NCI-H345 (cell line): ENCODE data around the gene CD248.
A peak's percentile ranks its signal among the peaks of the same experiment; 100 is the strongest.

Experiments
- DNase-seq: peaks from one replicate; lab custom pipeline; 2025; lab: John Stamatoyannopoulos, UW

Gene CD248

DNA sequence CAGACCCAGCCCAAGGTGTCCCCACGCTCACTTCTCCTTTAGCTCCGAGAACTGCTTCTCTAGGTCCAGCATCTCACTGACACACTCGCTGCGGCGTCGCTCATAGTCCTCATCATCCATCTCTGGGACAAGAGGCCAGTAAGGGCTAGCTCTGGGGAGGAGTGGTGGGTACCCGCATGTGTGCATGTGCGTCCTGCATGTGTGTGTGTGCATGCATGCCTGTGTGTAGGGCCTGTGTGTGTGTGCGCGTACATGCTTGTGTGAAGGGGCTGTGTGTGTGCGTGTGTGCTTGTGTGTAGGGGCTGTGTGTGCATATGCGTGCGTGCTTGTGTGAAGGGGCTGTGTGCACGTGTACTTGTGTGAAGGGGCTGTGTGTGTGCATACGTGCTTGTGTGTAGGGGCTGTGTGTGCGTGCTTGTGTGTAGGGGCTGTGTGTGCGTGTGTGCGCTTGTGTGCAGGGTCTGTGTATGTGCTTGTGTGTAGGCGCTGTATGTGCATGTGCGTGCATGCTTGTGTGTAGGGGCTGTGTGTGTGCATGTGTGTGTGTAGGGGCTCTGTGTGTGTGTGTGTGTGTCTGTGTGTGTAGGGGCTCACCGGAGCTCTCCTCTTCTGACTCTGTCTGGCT lies 24.8 kb upstream of the CD248 start:
- DNase-seq, result no peak

DNA sequence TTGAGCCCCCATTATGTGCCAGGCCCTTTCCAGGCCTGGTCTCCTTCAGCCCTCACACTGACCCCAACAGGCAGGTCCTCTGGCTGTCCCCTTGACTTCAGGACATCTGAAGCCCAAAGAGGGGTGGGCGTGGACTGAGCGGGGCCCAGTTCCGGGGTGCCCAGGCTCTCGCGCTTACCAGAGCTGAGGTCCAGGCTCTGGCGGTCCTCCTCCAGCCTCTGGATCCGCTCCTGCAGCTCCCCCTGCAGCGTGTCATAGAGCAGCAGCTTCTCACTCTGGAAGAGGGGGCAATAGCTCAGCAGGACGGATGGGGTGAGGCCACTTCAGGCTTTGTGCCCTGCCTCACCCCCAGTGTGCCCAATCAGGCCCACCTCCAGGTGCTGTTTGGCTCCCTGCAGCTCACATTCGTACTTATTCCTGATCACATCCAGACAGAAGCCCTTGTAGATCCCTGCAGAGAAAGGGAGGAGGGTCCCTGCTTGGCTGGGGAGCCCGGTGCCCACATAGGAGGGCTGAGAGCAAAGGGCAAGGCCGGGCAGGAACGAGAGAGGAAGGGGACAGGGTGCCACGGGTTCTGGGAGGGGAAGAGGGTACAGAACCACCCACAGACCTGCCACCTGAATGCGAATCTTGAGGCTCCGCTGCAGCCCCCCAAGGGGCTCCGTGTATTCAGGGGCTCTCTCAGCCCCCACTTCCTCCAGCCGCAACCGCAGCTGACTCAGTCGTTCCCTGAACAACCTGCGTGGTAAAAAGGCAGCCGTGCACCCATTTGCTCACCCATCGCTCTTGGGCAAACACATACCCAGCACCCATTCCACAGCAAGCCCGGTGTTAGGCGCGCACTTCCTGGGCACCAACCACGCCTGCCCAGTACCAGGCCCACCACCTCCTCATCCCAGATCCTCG lies 24.0 kb upstream of the CD248 start:
- DNase-seq, result no peak

DNA sequence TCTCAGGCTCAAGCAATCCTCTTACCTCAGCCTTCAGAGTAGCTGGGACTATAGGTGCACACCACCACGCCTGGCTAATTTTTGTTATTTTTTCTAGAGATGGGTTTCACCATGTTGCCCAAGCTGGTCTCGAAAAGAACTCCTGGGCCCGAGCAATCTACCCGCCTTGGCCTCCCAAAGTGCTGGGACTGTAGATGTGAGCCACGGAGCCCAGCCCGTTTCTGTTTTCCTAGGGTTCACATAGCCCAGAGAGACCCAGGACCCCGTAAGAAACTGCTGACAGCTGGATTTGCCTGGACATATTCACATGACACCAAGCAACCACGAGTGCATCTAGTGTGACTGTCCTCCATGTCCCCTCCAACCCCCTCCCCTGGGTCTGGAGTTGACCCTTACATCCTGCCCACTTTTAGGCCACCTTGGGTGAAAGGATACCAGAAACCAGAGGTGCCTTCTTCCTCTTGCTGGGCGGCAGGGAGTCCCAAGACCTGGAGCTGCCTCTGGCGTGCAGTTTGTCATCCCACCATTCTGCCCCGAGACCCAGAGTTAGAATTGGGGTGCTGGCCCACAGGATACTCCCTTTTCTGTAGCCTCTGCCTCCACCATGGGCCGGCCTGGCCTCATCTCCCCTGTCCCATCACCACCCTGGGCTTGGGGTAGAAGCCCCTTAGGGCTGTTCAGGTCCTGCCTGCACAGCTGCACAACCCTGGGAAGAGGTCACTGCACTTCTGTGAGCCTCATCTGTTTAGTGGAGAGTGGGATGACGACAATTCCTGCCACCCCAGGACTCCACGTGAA lies 23.0 kb upstream of the CD248 start:
- DNase-seq, result no peak

DNA sequence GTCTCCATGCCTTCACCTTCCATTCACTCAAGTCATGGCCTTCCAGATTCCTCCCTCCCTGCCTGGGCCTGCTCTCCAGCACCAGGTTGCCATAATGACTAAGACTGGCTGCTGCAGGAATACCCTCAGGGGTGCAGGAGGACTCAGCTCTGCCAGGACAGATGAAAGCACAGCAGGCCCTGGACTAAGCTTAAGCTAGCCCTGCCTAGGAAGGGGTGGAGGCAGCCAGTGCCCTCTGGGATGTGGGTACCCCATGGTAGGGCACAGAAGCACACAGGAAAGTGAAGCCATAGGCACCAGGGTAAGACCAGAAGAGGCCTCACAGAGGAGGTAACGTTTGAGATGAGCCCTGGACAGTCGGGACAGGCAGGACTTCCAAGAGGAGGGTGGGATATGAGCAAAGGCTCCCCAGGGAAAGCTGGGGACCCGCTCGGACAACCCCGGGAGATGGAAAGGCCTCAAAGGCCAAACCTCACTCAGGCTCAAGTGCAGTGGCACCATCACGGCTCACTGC lies 22.4 kb upstream of the CD248 start:
- DNase-seq, result no peak

DNA sequence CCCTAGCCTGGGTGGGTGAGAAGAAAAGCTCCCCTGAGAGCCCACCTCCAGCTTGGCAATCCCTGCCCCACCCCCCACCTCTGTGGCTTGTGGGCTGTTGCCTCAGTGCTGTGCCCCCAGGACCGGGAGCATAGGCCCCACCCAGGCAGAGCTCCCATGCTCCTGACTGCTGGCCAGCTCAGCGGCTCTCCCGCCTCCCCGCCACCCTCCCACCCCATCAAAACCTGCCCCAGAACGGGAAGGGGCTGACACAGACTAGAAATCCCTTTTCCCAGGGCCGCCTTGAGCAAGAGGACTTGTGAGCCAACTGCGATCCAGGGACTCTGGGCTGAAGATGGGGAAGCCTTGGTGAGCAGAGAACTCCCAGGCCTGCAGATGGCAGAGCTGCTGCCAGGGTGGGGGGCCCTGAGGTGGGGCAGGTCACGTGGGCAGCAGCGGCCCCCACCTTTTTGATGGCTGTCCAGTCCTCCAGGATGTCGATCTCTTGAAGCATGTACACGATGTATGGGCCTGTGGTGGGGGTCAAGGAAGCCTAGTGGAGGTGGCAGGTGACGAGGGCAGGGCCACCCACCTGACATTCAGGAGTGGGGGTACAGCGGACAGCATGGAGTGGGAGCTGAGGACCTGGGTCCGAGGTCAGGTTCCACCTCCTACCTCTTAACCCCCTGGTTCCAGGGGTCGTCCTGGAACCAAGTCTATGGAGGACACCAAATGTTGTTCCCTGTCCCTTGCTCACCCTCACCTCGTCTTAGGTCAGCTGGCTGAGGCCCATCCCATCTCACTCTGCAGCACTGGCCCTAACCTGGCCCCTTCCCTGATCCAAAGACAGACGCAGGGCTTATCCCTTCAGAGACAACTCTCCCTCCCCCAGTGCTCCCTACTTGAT lies 21.7 kb upstream of the CD248 start:
- no peak for DNase-seq

DNA sequence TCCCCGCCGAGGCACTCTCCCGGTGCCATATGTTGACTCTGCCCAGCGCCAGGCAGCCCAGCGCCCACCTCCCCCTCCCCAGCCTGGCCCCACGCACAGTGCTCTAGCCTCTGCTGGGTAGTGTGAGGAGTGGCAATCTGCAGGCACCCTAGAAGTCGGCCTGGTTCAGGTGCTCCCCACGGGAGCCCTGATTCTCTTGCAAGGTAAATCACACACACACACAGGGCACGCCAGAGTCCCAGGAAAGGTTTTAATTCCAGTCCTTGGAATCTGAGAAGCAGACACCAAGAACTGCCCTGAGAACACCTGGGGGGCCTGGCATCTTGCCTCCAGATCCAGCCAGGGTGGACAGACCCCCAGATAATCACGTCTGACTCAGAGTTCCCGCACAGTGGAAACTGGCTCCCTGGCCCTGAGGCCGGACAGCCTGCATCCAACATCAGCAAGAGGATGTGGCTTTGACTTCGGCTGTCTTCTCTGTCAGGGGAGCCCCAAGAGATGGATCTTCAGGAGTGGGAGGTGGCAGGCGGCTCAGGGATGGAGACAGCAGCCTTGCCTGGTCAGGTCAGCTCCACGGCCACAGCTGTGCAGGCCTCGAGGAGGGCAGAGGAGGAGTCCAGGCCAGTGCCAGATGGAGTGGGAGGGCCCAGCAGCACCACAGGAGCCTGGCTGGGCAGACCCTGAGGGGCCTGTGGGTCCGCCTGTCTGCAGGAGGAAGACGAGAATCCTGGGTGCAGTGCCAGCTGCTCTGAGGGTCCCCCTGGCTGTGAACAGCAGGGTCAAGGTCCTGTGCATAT lies 20.5 kb upstream of the CD248 start:
- DNase-seq, result no peak

DNA sequence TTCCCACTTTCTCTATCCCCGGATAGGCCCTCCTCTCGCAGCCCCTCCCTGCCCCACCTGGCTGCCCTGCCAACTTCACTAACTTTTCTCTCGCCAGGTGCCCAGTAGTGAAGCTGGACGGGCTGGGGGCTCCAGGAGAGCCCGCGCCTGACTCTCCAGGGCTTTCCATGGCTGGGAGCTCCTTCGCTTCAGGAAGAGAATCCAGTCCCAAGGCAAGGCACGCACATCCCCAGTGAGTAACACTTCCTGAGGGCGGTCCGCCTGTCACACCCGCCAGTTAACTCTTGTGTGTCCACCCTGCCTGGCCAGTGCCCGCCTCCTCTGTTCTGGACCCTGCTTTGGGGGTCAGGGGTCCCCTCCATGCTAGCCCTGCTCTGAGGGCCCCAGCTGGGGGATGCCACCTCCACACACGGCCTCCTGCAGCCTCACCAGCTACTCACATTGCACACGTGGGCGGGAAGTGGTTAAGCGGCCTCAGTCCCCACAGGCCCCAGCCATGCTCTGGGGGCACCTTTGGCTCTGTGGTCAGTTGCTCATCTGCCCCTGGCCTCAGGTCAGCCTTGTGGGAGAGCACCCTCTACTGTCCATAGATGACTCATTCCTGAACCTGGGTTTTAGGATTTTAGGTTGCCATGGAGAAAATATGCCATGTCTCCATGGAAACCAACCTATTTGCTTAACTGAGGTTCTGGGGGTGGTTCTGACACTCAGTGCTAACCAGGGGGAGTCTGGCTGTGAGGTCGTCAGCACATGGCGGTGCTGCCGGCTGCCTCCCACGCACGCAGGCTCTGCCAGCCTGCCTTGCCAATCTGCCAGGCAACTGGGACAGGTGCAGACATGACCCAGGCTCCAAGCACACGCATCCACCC lies 19.6 kb upstream of the CD248 start, which contains the start of gene RIN1:
TSS of gene RIN1 (minus strand) at position 201 of the 869 bp plus-strand sequence. CDS start at position 169, 32 bp downstream.
- peak; percentile 30 for DNase-seq

DNA sequence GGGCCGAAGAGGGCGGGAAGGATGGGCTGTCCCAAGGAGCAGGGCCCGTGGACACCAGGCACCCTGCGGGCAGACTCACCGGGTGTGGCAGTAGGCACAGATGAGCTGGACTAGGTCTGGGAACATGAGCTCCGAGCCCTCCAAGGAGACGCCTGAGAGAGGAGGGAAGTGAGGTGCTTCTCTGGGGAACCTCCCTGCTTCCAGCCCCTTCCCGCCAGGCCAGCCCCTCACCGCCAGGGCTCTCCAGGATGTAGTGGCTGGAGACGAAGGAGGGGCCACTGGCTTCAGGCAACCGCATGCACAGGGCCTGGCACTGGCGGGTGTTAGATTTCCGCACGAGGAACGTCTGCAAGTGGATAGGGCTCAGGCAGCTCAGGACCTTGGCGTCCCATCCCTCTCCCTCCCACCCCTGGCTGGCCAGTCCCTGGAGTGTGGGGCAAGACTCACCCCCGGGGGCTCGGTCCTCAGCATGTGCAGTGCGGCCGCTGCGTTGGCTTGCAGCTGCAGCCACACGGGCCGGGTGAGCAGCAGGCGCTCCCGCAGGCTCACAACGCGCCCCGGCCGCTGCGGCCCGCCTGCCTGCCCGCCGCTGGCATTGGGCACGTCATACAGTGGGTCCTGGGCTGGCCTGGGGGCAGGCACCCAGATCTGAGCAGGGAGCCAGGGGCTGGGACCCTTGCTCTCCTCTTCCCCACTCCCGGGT lies 18.8 kb upstream of the CD248 start:
- DNase-seq, result no peak

DNA sequence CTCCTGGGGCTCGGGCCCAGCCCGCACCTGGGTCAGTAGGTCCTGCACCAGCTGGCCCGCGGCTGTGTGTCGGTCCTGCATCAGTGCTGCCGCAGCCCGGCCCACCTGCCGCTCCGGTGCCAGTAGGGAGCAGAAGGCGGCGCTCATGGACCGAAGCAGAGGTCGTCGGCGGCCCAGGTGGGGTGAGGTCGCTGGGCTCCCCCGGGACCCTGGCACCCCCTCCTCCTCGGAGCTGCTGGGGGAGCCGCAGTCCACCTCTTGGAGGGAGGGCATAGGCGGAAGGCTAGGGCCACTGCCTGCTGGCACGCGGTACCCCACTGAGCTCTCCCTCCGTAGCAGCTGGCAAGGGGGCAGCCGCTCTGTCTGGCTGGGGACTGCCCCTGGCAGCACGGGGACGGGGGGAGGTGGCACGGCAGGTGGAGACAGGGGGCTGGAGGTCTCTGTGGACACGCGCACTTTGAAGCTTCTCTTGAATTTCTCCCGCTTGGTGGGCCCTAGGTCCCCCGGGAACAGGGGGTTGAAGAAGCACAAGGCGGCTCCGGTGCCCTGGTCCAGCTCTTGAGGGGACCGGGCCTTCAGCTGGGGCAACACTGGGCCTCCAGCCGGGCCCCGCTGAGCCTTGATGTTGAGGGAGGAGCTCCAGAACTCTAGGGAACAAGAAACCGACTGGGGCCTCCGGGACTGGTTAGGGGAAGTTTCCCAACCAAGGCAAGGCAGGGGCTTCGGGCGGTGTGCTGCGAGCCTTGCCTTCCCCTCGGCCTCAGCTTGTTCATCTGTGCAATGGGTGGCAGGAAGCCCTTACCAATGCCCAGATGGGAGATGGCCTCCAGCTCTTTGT lies 18.0 kb upstream of the CD248 start:
- no peak for DNase-seq

DNA sequence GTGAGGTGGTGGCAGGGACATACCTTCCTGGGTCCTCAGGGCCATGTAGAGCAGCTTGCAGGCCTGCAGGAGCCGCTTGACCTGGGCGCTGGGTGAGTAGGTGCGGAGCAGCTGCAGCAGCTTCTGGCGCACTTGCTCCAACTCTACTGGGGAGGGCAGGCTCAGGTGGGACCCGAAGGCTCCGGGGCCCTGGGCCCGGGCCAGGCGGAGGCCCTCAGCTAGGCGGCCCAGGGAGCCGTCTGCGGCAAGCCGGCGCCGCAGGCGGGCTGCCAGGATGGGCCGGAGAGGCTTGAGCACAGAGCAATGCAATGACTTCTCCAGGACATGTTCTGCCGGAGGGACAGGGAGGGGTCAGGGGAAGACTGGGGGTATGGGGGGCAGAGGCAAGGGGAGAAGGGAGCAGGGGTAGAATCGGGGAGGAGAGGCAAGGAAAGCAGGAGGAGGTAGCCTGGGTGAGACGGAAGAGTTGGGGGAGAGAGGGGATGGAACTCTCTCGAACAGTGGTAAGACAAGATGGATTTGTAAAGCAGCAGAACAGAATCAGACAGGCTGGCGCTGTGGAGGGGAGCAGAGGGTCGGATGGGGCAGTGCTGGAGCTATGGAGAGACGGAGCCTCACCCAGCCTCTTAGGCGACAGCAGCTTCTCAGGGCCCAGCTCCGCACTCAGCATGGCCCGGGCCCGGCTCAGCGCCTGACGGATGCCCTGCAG lies 17.2 kb upstream of the CD248 start:
- no peak for DNase-seq

DNA sequence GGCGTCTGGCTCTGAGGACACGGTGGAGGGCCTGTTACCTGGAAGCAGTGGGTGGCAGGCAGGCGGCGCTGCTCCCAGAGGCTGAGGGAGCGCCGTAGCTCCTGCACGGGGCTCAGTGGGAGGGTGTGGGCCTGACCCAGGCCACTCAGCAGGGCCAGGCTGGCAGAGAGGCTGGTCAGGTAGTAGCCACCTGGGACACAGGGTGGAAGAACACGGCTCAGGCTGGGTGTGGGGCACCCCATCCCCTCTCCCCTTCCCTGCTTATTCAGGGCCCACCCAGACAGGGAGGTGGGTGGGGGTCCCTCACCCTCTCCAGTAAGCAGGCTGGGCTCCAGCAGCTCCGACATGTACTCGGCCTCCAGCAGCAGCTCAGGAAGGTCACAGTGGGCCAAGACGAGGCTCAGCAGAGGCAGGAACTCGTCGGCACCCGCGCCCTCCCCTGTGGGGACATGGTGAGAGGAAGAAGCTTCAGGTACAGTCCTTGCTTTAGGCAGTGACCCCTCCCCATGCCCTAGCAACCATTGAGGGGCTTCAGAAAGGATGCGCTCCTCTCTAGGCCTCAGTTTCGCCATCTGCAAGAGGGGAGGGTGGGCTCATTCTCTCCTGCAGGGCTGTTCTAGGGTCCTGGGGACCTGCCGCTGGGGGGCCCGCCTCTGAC lies 16.5 kb upstream of the CD248 start:
- no peak for DNase-seq

DNA sequence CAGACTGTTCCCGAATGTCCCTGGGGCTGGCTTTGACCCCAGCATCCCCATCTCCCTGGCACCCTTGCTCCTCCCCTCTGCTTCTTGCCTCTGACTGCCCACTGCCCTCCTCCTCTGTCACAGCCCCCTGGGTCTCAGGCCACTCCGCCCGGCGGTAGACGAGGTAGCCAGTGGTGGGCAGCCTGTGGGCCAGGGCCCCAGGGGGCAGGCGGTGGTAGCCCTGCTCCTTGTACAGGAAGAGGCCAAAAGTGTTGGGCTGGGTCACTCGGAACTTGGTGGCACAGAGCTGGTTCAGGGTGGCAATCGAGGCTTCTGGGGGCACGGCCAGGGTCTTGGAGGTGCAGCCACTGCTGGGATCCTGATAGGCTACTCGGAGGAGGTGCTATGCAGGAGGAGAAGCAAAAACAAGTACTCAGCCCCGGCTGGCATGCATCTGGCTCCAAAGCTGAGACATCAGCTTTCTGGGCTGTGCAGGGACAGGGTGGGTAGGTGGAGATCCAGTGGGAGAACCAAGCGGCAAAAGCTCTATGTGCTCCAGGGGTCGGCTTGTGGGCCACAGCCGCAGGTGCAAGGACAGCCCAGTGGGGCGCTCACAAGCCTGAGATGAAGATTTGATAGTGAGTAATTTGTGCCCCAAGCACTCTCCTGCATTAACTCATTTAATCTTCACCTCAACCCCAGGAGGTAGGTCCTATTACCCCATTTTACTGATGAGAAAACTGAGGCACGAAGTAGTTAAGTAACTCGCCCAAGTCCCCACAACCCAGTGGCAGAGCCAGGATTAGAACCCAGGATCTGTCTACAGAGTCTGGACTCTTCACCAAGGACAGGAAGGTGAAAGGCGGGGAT lies 15.8 kb upstream of the CD248 start:
- DNase-seq, result no peak

DNA sequence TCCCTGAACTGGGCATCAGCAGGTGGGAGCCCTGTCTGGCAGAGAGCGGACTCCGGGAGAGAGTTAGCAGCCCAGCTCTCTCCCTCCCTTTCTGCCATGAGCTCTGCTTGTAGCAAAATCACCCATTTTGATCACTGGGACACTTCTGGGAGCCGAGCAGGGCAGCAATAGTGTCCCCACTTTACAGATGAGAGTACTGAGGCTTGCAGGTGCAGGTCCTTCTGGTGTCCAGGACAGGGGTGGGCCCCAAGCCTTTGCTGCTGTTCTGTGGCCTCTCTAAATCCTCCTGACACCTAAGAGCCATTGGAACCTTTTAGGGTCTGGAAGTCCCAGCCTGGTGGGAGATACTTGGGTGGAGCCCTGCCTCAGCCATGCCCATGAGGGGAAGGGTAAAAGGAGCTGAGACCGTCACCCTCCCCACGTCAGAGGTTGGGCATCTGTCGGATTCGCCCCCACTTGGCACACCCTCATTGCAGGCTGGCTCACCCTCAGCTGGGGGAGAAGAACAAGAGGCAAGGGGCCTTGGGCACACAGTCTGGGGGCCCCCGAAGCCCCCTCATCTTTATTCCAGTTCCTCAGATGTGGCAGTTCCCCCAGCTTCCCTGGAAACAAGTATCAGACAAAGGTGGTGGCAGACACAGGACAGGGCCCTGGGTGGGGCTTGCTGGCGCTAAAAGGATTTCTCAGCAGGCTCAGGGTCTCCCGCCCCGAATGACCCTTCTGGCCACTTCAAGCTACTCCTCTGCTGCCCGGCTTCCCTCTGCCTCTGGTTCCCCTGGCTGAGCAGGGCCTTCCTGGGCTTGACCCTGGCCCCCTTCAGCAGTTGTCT lies 14.9 kb upstream of the CD248 start:
- no peak for DNase-seq

DNA sequence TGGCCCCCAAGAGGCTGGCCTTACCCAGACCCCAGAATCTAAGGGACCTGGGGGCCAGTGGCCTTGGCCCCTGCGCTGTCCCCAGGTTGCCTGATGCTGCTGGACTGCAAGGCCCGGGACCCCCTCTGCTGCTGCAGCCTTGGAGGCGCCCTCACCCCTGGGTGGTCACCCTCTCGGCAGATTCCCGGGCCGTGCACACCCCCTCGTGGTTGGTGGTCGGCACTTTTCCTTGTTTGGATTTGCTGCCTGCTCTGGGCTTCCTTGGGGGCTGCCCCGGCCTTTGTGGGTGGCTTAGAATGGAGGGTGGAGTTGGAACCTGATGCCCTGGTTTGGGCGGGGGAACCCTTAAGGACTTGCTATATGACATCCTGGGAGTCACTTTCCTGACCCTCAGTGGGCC lies 14.1 kb upstream of the CD248 start:
- DNase-seq, result no peak

DNA sequence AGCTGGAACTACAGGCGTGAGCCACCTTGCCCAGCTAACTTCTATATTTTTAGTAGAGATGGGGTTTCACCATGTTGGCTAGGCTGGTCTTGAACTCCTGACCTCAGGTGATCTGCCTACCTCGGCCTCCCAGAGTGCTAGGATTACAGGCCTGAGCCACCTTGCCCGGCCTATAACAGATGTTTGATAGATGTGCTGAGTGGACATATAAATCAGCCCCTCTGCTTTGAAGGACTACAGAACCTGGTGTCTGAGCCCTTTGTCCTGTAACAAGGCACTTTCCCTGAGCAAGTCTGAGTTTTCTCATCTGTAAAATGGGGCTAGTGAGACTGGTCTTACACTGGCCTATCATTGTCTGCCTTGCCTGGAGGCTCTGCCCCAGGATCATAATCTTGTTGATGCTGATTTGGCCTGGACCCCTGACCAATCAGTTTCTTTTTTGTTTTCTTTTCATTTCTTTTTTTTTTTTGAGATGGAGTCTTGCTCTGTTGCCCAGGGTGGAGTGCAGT lies 12.4 kb upstream of the CD248 start:
- DNase-seq, result no peak
